ENCODE data around the gene TASP1.
"Not testable (repeated sequence)": the region's sequence is repeated elsewhere in the genome, so short reads cannot be mapped to it uniquely, and the experiment has no call there.

Gene TASP1

GRCh38 chr20:13648291-13649228, 9.8 kb upstream of the TASP1 start:
- no peak for DNase-seq

- no peak for DNase-seq
Measured at GRCh38 chr20:13644010-13644409, 5.3 kb upstream of the TASP1 start.

GRCh38 chr20:13639150-13639497, 392 bp upstream of the TASP1 start:
- DNase-seq, result no peak

GRCh38 chr20:13638162-13638495, 603 bp downstream of the TASP1 start:
- DNase-seq, result no peak

GRCh38 chr20:13632431-13632830, 6.3 kb downstream of the TASP1 start:
- DNase-seq, result no peak

- not testable (repeated sequence) for DNase-seq
Measured at GRCh38 chr20:13627525-13627924, 11.2 kb downstream of the TASP1 start.

GRCh38 chr20:13626724-13627123, 12.0 kb downstream of the TASP1 start:
- DNase-seq, result no peak

GRCh38 chr20:13625304-13625979, 13.3 kb downstream of the TASP1 start:
- DNase-seq, result no peak

- not testable (repeated sequence) for DNase-seq
Measured at GRCh38 chr20:13619415-13619814, 19.3 kb downstream of the TASP1 start.

GRCh38 chr20:13618456-13618855, 20.3 kb downstream of the TASP1 start:
- not testable (repeated sequence) for DNase-seq

- DNase-seq, result not testable (repeated sequence)
Measured at GRCh38 chr20:13617585-13617984, 21.1 kb downstream of the TASP1 start.

GRCh38 chr20:13616713-13617112, 22.0 kb downstream of the TASP1 start:
- DNase-seq, result not testable (repeated sequence)

GRCh38 chr20:13613917-13614316, 24.8 kb downstream of the TASP1 start:
- no peak for DNase-seq

GRCh38 chr20:13611611-13612125, 27.1 kb downstream of the TASP1 start:
- no peak for DNase-seq

- DNase-seq, result no peak
Measured at GRCh38 chr20:13610184-13610583, 28.5 kb downstream of the TASP1 start.

- DNase-seq, result no peak
Measured at GRCh38 chr20:13608066-13608465, 30.7 kb downstream of the TASP1 start.

GRCh38 chr20:13593423-13593822, 45.3 kb downstream of the TASP1 start:
- not testable (repeated sequence) for DNase-seq

- DNase-seq, result no peak
Measured at GRCh38 chr20:13588049-13588448, 50.7 kb downstream of the TASP1 start.

- DNase-seq, result no peak
Measured at GRCh38 chr20:13587370-13587769, 51.4 kb downstream of the TASP1 start.

GRCh38 chr20:13586133-13586532, 52.6 kb downstream of the TASP1 start:
- DNase-seq, result no peak

- no peak for DNase-seq
Measured at GRCh38 chr20:13581451-13581850, 57.3 kb downstream of the TASP1 start.

GRCh38 chr20:13580707-13581106, 58.0 kb downstream of the TASP1 start:
- no peak for DNase-seq

GRCh38 chr20:13574071-13574470, 64.7 kb downstream of the TASP1 start:
- DNase-seq, result no peak

- no peak for DNase-seq
Measured at GRCh38 chr20:13571662-13572061, 67.1 kb downstream of the TASP1 start.
